Measurements from ENCODE around the gene SYNGR4.

Gene SYNGR4

DNA sequence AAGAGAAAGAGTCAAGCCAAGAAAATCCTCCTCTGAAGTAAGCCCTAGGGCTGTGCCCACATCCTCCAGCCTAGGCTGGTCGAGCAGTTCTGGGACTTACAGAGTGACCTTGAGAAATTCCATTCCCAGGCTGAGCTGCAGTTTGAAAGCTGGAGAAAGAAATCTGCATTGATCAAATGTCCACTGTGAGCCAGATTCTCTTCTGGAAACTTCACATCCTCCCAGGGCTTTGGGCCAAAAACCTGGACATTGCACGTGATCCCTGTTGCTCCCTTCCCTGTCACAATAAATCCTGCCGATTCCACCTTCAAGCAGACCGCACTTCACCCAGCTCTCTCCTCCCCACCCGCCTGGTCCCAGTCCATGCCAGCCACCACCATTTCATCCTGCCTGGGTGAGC, 16.1 kb upstream of the SYNGR4 start:
- in situ Hi-C loops (cut with HindIII; ENCODE audit: low pct_unique_long_range_greater_than_20kb, low sequenced_read_pairs) = no loop called here
- DNase-seq (ENCODE audit: low read depth in 1 of 2, low spot score in 1 of 2) = no peak
- TF ChIP-seq JUND (IDR thresholded peaks at IDR 0.05; ENCODE audit: low read depth) = no peak

GRCh38 chr19:48348737-48349136, 15.4 kb upstream of the SYNGR4 start:
- no peak for TF ChIP-seq JUND (IDR thresholded peaks at IDR 0.05; ENCODE audit: low read depth)
- DNase-seq (ENCODE audit: low read depth in 1 of 2, low spot score in 1 of 2) = no peak
- in situ Hi-C loops (cut with HindIII; ENCODE audit: low pct_unique_long_range_greater_than_20kb, low sequenced_read_pairs) = no loop called here

GRCh38 chr19:48350856-48351255, 13.3 kb upstream of the SYNGR4 start:
- no peak for TF ChIP-seq JUND (IDR thresholded peaks at IDR 0.05; ENCODE audit: low read depth)
- no peak for DNase-seq (ENCODE audit: low read depth in 1 of 2, low spot score in 1 of 2)
- in situ Hi-C loops (cut with HindIII; ENCODE audit: low pct_unique_long_range_greater_than_20kb, low sequenced_read_pairs) = no loop called here

DNA sequence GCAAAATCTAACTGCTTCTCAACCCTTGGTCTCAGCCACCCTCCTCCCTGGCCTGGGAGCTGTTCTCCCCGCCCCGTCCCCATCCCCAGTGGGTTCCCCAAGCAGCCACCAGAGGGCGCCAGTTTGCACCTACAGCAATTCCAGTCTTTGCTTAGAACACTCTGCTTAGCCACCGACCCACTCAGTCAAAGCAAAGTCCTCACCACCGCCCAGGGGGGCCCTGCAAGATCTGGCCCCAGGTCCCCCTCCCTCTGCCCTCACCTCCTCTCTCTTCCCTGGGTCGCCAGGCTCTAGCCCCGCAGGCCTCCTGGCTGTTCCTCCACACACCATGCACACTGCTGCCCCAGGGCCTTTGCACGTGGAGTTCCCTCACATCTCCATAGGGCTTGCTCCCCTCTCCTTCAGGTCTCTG, 12.8 kb upstream of the SYNGR4 start:
- no peak for TF ChIP-seq JUND (IDR thresholded peaks at IDR 0.05; ENCODE audit: low read depth)
- in situ Hi-C loops (cut with HindIII; ENCODE audit: low pct_unique_long_range_greater_than_20kb, low sequenced_read_pairs) = no loop called here
- DNase-seq (ENCODE audit: low read depth in 1 of 2, low spot score in 1 of 2) = peak in 1 of 2 experiments; percentile 71

GRCh38 chr19:48353677-48354076, 10.5 kb upstream of the SYNGR4 start:
- in situ Hi-C loops (cut with HindIII; ENCODE audit: low pct_unique_long_range_greater_than_20kb, low sequenced_read_pairs) = no loop called here
- no peak for DNase-seq (ENCODE audit: low read depth in 1 of 2, low spot score in 1 of 2)
- no peak for TF ChIP-seq JUND (IDR thresholded peaks at IDR 0.05; ENCODE audit: low read depth)

DNA sequence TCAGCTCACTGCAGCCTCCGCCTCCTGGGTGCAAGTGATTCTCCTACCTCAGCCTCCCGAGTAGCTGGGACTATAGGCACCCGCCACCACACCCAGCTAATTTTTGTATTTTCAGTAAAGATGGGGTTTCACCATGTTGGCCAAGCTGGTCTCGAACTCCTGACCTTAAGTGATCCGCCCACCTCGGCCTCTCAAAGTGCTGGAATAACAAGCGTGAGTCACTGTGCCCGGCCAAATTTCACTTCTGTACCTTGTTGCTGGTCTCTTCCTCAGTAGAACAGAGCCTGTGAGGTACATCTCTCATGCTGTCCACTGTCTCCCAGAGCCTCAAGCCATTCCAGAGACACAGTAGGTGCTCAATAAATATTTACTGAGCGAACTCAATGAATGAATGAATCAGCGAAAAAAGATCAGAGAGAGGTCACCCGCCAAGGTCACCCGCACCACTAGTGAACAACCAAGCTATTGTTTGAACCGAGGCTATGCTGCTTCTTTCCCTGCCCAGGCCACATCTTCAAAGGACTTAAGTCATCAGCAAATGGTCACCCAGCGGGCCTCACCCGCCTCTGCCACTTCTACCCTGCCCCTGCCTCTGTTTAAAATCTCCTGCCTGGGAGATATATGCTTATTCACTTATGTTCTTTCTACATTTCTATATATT, 9.7 kb upstream of the SYNGR4 start:
- no peak for TF ChIP-seq JUND (IDR thresholded peaks at IDR 0.05; ENCODE audit: low read depth)
- no peak for DNase-seq (ENCODE audit: low read depth in 1 of 2, low spot score in 1 of 2)

GRCh38 chr19:48355365-48355954, 8.7 kb upstream of the SYNGR4 start:
- in situ Hi-C loops (cut with HindIII; ENCODE audit: low pct_unique_long_range_greater_than_20kb, low sequenced_read_pairs) = no loop called here
- DNase-seq (ENCODE audit: low read depth in 1 of 2, low spot score in 1 of 2) = no peak
- TF ChIP-seq JUND (IDR thresholded peaks at IDR 0.05; ENCODE audit: low read depth) = no peak

More for the DNA sequence above, 9.7 kb upstream of the SYNGR4 start:
- in situ Hi-C loops (cut with HindIII; ENCODE audit: low pct_unique_long_range_greater_than_20kb, low sequenced_read_pairs) = no loop called here

DNA sequence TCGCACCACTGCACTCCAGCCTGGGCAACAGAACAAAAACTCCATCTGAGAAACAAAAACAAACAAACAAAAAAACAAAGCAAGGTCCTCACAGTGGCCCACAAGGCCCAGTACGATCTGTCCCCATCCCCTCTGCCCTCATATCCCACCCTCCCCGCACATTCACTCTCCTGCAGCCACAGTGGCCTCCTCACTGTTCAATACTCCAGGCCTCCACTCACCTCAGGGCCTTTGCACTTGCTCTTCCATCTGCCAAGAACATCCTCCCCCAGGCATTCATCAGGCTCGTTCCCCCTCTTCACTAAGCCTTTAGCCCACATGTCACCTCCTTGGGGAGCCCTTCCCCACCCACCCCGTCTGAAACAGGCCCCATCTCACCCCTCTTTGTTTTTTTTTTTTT, 5.0 kb upstream of the SYNGR4 start:
- in situ Hi-C loops (cut with HindIII; ENCODE audit: low pct_unique_long_range_greater_than_20kb, low sequenced_read_pairs) = no loop called here
- no peak for TF ChIP-seq JUND (IDR thresholded peaks at IDR 0.05; ENCODE audit: low read depth)
- DNase-seq (ENCODE audit: low read depth in 1 of 2, low spot score in 1 of 2) = no peak

DNA sequence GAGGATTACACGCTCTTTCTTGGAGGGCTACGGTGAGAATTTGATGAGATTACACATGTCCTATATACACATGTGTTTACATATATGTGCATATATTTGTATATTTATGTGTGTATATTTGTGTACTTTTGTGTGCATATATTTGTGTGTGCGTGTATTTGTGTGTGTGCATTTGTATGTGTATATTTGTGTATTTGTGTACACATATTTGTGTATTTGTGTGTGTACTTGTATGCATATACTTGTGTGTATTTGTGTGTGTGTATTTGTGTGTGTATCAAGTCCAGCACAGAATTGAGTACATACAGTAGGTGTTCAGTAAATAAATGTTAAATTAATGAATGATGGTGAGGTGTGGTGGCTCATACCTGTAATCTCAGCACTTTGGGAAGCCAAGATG, 2.3 kb upstream of the SYNGR4 start:
- no peak for TF ChIP-seq JUND (IDR thresholded peaks at IDR 0.05; ENCODE audit: low read depth)
- DNase-seq (ENCODE audit: low read depth in 1 of 2, low spot score in 1 of 2) = no peak
- in situ Hi-C loops (cut with HindIII; ENCODE audit: low pct_unique_long_range_greater_than_20kb, low sequenced_read_pairs) = no loop called here

GRCh38 chr19:48362716-48363499, 1.3 kb upstream of the SYNGR4 start:
- TF ChIP-seq JUND (IDR thresholded peaks at IDR 0.05; ENCODE audit: low read depth) = no peak
- in situ Hi-C loops (cut with HindIII; ENCODE audit: low pct_unique_long_range_greater_than_20kb, low sequenced_read_pairs) = no loop called here
- DNase-seq (ENCODE audit: low read depth in 1 of 2, low spot score in 1 of 2) = peak; percentile 56 to 96

DNA sequence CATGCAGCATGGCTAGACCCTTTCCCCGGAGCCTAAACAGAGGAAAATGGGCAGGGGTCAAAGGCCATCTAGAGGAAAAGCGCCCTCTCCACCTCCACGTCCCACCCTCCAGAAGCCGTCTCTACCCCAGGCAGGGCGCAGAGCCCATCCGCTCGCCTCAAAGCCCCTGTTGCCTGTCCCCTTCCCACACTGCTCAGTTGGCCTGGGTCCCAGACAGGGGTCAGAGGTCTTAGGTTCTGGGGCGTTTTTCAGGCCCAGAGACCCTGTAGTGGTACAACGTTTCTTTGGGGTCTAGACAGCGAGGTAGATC, 712 bp upstream of the SYNGR4 start:
- no peak for DNase-seq (ENCODE audit: low read depth in 1 of 2, low spot score in 1 of 2)
- TF ChIP-seq JUND (IDR thresholded peaks at IDR 0.05; ENCODE audit: low read depth) = no peak
- in situ Hi-C loops (cut with HindIII; ENCODE audit: low pct_unique_long_range_greater_than_20kb, low sequenced_read_pairs) = no loop called here

DNA sequence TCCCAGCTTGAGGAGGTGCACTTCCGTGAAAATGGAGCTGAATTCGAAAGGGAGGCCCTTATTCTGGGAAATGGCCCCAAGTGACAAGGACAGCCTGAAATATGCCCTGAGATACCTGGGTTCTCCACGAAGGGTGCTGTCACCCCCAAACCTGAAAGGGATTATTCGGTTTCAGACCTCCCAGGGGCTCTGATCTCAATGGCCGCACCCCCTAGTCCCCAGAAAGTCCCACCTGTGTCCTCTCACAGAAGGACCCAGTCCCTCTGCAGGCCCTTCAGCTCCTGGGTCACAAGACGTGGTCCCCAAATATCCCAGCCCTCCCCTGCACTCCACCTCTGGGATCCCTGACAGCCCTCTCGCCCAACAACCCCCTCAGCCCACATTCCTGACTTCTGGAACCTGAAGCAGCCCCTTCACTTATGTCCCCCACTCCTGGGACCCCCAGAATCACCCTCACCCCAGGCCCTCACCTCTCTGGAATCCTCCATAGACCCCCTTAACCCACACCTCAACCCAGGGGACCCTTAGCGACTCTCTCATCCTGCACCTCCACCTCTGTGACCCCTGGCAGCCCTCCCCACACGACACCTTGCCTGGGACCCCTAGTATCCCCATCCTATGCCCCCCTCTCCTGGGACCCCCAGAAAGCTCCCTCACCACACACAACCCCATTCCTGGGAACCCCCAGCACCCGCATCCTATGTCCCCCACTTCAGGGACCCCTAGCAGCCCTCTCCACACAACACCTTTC, 606 bp downstream of the SYNGR4 start:
- no peak for TF ChIP-seq JUND (IDR thresholded peaks at IDR 0.05; ENCODE audit: low read depth)
- in situ Hi-C loops (cut with HindIII; ENCODE audit: low pct_unique_long_range_greater_than_20kb, low sequenced_read_pairs) = no loop called here

DNA sequence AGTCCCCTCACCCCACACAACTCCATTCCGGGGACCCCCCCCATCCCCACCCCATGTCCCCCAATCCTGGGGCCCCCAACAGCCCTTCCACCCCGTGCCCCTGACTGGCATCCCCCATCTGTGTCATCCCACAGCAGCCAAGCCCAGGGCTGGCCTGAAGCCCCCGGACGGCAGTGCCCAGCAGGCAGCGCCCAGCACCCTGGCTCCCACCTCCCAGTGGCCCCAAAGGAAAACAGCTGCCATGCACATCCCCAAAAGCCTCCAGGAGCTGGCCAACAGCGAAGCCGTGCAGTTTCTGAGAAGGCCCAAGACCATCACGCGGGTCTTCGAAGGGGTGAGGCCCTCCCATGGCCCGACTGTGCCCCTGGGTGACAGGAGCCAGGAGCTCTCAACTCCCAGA, 1.4 kb downstream of the SYNGR4 start:
- in situ Hi-C loops (cut with HindIII; ENCODE audit: low pct_unique_long_range_greater_than_20kb, low sequenced_read_pairs) = no loop called here
- no peak for DNase-seq (ENCODE audit: low read depth in 1 of 2, low spot score in 1 of 2)
- TF ChIP-seq JUND (IDR thresholded peaks at IDR 0.05; ENCODE audit: low read depth) = no peak

More for the DNA sequence above, 606 bp downstream of the SYNGR4 start:
- no peak for DNase-seq (ENCODE audit: low read depth in 1 of 2, low spot score in 1 of 2)
